ENCODE measurements around the gene ID1. TPM values are rescaled to one million over a fixed set of nuclear protein-coding genes. Genes with fewer than 3 reads are reported as not detected.

Gene ID1
- total RNA-seq, 1 donor = 82.5 TPM

GRCh38 chr20:31596831-31597480, 8.1 kb upstream of the ID1 start:
- Histone ChIP-seq H3K27me3 (ENCODE audit: insufficient read depth, low read length) (no peaks in the 10 kb centered on the region), H3K27ac (ENCODE audit: low read depth, low read length) (no peak overlapping the region), H3K4me2 (ENCODE audit: insufficient read depth, low read length) (no peak overlapping the region), H3K9me3 (ENCODE audit: low read depth, low read length) (no peaks in the 10 kb centered on the region), H4K20me1 (ENCODE audit: insufficient read depth, low read length) (no peaks in the 10 kb centered on the region), H3K4me1 (ENCODE audit: insufficient read depth, low read length) (peaks cover 18% of the 10 kb centered on the region), H3K36me3 (ENCODE audit: insufficient read depth, low read length) (no peaks in the 10 kb centered on the region), H2AFZ (ENCODE audit: low read length) (no peak overlapping the region), H3K79me2 (ENCODE audit: insufficient read depth, low read length) (no peaks in the 10 kb centered on the region), H3K4me3 (ENCODE audit: insufficient read depth, low read length) (no peak overlapping the region)
- no peak for DNase-seq (ENCODE audit: insufficient read length, low spot score, missing footprints)
- TF ChIP-seq CTCF (IDR thresholded peaks at IDR 0.05; ENCODE audit: extremely low read depth, low read depth, low read length) = no peak

DNA sequence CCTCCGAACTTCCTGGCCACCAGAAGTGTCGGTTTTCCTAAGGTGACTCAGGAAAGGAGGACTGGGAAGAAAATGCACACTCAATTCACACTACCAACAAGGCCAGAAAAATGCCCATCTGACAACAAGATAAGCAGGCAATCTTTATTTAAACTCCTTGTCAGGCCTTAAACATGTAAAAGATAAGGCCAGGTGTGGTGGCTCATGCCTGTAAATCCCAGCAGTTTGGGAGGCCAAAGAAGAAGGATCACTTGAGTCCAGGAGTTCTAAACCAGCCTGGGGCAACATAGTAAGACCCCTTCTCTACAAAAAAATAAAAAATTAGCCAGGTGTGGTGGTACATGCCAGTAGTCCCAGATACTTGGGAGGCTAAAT, 7.6 kb upstream of the ID1 start:
- TF ChIP-seq CTCF (IDR thresholded peaks at IDR 0.05; ENCODE audit: extremely low read depth, low read depth, low read length) = no peak
- Histone ChIP-seq H3K4me2 (ENCODE audit: insufficient read depth, low read length) (no peak overlapping the region), H3K27me3 (ENCODE audit: insufficient read depth, low read length) (no peaks in the 10 kb centered on the region), H3K79me2 (ENCODE audit: insufficient read depth, low read length) (no peaks in the 10 kb centered on the region), H3K36me3 (ENCODE audit: insufficient read depth, low read length) (no peaks in the 10 kb centered on the region), H3K27ac (ENCODE audit: low read depth, low read length) (no peak overlapping the region), H2AFZ (ENCODE audit: low read length) (no peak overlapping the region), H3K4me1 (ENCODE audit: insufficient read depth, low read length) (peaks cover 18% of the 10 kb centered on the region), H3K9me3 (ENCODE audit: low read depth, low read length) (no peaks in the 10 kb centered on the region), H3K4me3 (ENCODE audit: insufficient read depth, low read length) (no peak overlapping the region), H4K20me1 (ENCODE audit: insufficient read depth, low read length) (no peaks in the 10 kb centered on the region)
- DNase-seq (ENCODE audit: insufficient read length, low spot score, missing footprints) = no peak

DNA sequence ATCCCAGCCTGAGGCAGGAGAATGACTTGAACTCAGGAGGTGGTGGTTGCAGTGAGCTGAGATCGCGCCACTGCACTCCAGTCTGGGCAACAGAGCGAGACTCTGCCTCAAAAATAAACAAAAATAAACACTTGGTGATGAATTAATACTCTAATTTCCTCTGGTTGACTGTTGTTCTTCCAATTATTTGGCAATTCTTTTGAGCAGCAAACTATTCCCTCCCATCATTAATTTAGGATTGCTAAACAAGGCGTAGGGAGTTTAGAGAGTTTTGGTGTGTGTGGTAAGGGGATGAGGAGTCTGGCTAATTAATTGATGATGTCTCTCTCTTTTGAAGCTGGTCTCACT, 2.7 kb upstream of the ID1 start:
- DNase-seq (ENCODE audit: insufficient read length, low spot score, missing footprints) = peak; percentile 58
- peak overlapping the region; percentile 54 for H3K27ac ChIP-seq (ENCODE audit: low read depth, low read length)
- peaks cover 18% of the 10 kb centered on the region for H4K20me1 ChIP-seq (ENCODE audit: insufficient read depth, low read length)
- H2AFZ ChIP-seq (ENCODE audit: low read length) = peak overlapping the region; percentile 18
- peaks cover 32% of the 10 kb centered on the region for H3K4me1 ChIP-seq (ENCODE audit: insufficient read depth, low read length)
- peaks cover 19% of the 10 kb centered on the region for H3K79me2 ChIP-seq (ENCODE audit: insufficient read depth, low read length)
- H3K9me3 ChIP-seq (ENCODE audit: low read depth, low read length) = no peaks in the 10 kb centered on the region
- peaks cover 9% of the 10 kb centered on the region for H3K36me3 ChIP-seq (ENCODE audit: insufficient read depth, low read length)
- H3K4me2 ChIP-seq (ENCODE audit: insufficient read depth, low read length) = peak overlapping the region; percentile 72
- H3K4me3 ChIP-seq (ENCODE audit: insufficient read depth, low read length) = peak overlapping the region; percentile 26
- no peaks in the 10 kb centered on the region for H3K27me3 ChIP-seq (ENCODE audit: insufficient read depth, low read length)
- TF ChIP-seq CTCF (IDR thresholded peaks at IDR 0.05; ENCODE audit: extremely low read depth, low read depth, low read length) = no peak

- peak overlapping the region; percentile 54 for H3K27ac ChIP-seq (ENCODE audit: low read depth, low read length)
- peaks cover 9% of the 10 kb centered on the region for H3K36me3 ChIP-seq (ENCODE audit: insufficient read depth, low read length)
- no peaks in the 10 kb centered on the region for H3K27me3 ChIP-seq (ENCODE audit: insufficient read depth, low read length)
- peak overlapping the region; percentile 18 for H2AFZ ChIP-seq (ENCODE audit: low read length)
- H3K79me2 ChIP-seq (ENCODE audit: insufficient read depth, low read length) = peaks cover 19% of the 10 kb centered on the region
- peak; percentile 79 for DNase-seq (ENCODE audit: insufficient read length, low spot score, missing footprints)
- peaks cover 21% of the 10 kb centered on the region for H4K20me1 ChIP-seq (ENCODE audit: insufficient read depth, low read length)
- H3K4me2 ChIP-seq (ENCODE audit: insufficient read depth, low read length) = peak overlapping the region; percentile 72
- TF ChIP-seq CTCF (IDR thresholded peaks at IDR 0.05; ENCODE audit: extremely low read depth, low read depth, low read length) = no peak
- H3K9me3 ChIP-seq (ENCODE audit: low read depth, low read length) = no peaks in the 10 kb centered on the region
- H3K4me1 ChIP-seq (ENCODE audit: insufficient read depth, low read length) = peaks cover 37% of the 10 kb centered on the region
- H3K4me3 ChIP-seq (ENCODE audit: insufficient read depth, low read length) = peak overlapping the region; percentile 26
Observed at GRCh38 chr20:31602779-31603441, 2.2 kb upstream of the ID1 start.
